Measurements from ENCODE around the gene SIGLEC10.

SIGLEC10 gene

GRCh38 chr19:51364200-51365106 lies 53.0 kb downstream of the SIGLEC10 start:
- DNase-seq (ENCODE audit: low read depth): peak; percentile 73
- no peak for TF ChIP-seq CTCF (IDR thresholded peaks at IDR 0.05; ENCODE audit: insufficient read depth, low read depth, low read length, missing control alignments)
- H3K4me3 ChIP-seq (ENCODE audit: low read length): no peak overlapping the region

- H3K4me3 ChIP-seq (ENCODE audit: low read length): no peak overlapping the region
- no peak for TF ChIP-seq CTCF (IDR thresholded peaks at IDR 0.05; ENCODE audit: insufficient read depth, low read depth, low read length, missing control alignments)
- no peak for DNase-seq (ENCODE audit: low read depth)
These were observed 56.2 kb downstream of the SIGLEC10 start for GRCh38 chr19:51361239-51361638.

Measured in epithelial cell of esophagus (primary cell).